Lower leg skin (tissue), 3 donors: ENCODE data around the gene VCP.

ENCODE experiments used
- POLR2A ChIP-seq, 2 donors: fragments of 450-650 bp; IDR thresholded peaks; one replicate each; pipeline ENCODE4 v1.6.1; 2016 to 2017; ENCODE audit warnings: antibody characterized with exemption in 2 of 2, mild to moderate bottlenecking in 1 of 2, moderate library complexity in 1 of 2
- TF ChIP-seq, protein P1 (sequence below), 3 donors: fragments of 450-650 bp; IDR thresholded peaks; one replicate each; pipeline ENCODE4 v1.5.1; 2016; ENCODE audit warnings: antibody characterized with exemption in 3 of 3, mild to moderate bottlenecking in 3 of 3, moderate library complexity in 2 of 3

DNA sequence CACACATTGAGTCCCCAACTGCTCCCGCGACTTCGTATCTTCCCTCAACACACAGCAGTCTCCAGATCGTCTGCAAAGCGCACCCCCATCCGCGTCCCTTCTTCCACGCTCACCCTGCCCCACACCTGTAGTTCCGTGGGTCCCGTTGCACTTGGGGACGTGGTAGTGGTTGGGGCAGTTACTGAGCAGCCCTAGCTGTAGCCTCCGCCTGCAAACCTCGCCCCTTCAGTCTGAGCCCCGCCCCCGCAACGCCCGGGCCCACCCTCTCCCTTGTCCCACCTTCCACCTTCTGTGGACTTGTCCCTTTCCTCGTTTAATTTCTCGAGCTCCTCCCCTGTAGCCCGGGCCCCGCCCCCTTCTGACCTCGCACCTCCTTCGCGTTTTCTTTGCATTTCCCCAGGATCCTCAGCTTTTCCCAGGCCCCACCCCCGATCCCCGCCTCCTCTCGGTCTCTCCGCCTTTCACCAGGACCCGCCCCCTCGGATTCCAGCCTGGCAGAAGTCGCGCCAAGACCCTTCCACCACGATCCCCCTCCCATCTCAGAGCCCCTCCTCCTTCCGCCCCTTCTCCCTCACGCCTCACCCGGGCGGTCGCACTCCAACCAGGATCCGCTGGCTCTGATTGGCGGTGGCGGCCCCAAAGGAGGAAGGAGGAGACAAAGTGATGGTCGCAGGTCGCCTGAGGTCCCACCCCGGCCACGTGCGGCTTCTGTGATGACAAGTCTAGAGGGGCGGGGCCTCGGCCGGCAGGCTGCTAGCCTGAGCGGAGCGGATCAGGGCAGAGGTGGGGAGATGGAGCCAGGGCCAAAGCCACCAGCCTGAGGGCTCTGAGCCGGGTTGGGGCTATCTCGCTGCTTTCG lies 43.5 kb upstream of the VCP start, which contains the start of gene ATOSB:
- TF ChIP-seq, protein P1, sequence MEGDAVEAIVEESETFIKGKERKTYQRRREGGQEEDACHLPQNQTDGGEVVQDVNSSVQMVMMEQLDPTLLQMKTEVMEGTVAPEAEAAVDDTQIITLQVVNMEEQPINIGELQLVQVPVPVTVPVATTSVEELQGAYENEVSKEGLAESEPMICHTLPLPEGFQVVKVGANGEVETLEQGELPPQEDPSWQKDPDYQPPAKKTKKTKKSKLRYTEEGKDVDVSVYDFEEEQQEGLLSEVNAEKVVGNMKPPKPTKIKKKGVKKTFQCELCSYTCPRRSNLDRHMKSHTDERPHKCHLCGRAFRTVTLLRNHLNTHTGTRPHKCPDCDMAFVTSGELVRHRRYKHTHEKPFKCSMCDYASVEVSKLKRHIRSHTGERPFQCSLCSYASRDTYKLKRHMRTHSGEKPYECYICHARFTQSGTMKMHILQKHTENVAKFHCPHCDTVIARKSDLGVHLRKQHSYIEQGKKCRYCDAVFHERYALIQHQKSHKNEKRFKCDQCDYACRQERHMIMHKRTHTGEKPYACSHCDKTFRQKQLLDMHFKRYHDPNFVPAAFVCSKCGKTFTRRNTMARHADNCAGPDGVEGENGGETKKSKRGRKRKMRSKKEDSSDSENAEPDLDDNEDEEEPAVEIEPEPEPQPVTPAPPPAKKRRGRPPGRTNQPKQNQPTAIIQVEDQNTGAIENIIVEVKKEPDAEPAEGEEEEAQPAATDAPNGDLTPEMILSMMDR (IDR thresholded peaks at IDR 0.05): no peak
- TF ChIP-seq POLR2A (IDR thresholded peaks at IDR 0.05): no peak
